Stimulated activated CD4-positive, alpha-beta T cell treated with anti-CD3 and anti-CD28 coated beads, Interleukin-1b, Interleukin-23, amount 100 ng/mL, for 1 hour (primary cell): ENCODE data around the gene ATXN1.
A peak's percentile ranks its signal among the peaks of the same experiment; 100 is the strongest.

ENCODE experiments used
- DNase-seq, 2 donors: peaks; one replicate each; pipeline ENCODE4 v3.0.0-alpha.2; 2020; ENCODE audit warnings: low read depth in 2 of 2

The ATXN1 gene

DNA sequence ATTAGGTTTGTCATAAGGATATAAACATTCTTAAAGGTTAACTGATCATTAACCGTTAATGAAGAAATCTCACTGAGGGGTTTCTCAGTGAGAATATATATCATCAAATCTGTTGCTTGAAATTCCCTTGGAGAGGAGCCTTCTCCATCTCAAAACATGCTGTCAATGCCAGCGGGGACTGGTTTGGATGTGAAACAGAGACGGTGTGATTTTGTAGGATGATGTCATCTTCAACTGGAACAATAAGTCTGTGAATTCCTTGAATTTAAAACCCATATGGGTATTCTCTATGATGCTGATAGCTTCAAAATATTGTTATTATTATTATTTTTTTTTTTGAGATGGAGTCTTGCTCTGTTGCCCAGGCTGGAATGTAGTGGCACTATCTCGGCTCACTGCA is 447.0 kb downstream of the ATXN1 start:
- no peak for DNase-seq

DNA sequence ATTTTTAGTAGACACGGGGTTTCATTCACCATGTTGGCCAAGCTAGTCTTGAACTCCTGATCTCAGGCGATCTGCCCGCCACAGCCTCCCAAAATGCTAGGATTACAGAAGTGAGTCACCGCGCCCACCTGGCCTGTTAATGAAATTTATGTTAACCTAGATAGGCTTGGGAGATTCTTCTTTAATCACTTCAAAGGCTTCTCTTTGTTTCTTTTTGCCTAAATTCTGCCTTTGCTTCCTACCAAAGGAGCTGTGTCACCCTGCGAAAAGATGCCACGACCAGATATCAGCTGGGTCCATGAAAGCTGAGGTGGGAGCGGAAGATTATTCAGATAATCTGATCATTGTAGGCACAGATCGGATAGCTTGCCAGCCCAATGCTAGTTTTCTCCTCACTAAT is 447.5 kb downstream of the ATXN1 start:
- DNase-seq, result no peak

DNA sequence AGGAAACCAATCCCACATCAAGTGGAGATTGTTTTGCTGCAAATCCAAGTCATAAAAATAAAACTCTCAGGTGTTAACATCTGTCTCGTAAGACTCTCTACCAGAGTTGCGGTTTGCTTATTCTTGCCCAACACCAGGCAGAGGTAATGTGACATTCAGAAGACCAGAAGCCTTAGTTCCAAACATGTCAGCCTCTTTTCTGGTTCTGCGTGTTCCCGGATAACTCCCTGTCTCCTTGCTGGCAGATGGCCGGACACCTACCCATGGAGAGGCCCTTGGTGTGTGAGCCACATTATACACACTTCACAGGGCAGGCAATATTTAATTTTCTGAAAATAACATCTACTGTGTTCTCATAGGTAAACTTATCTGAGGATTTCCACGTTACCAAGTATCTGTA is 449.5 kb downstream of the ATXN1 start:
- no peak for DNase-seq

DNA sequence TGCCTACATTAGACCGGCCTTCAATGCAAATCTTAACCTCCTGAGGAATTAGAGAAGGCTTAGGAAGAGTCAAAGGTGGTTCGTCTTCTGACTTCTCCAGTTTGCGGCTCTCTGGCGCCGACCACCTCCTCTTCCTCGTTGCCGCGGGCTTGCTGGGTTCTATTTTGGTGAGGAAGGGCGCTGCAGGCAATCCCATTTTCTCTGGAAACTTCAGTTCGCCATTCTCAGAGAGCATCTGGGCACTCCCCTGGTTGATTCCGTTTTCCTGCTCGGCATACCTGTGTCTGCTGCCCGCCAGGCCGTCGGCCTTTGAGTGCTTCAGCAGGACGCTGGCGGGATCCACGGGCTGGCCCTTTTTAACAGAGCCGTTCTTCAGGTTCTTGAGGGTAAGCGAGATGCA is 454.9 kb downstream of the ATXN1 start:
- DNase-seq, result no peak

DNA sequence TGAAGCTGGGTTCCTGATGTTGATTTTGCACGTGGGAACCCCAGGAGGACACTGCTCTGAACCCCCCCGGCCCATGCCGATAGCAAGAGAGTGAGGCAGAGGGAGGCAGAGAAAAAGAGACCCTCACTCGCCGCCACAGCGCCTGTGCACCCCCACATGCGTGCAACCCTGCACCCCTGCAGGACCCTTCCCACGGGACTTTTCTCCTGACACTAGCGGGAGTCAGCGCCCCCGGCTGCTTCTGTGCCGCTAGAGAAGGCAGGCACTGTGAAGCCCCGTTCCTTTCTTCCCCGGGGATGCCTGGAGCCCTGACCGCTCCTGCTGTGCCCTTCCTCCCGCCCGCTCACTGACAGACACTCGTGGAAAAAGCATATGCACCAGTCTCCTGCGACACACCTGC is 455.5 kb downstream of the ATXN1 start:
- no peak for DNase-seq

DNA sequence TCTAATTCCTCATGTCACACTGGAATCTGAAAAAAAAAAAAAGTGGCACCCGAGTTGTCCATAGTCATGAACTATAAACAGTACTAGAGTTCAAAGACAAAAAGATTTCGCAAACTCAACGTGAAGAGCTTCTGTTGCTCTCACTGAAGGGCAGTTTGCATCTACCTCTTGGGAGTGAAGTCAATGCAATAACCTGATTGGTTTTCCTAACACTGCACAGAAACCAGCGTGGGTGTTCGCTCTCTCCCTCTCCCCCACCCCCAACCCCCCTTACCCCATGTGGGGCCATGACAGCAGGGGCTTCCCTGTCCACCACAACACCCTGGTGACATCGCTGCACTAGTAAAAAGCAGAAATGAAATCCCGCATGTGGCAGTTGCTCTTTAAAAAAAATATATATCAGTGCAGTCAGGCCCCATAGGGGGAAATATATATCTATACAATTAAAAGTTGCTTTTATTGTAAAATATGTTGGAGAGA is 456.0 kb downstream of the ATXN1 start:
- DNase-seq, result no peak

DNA sequence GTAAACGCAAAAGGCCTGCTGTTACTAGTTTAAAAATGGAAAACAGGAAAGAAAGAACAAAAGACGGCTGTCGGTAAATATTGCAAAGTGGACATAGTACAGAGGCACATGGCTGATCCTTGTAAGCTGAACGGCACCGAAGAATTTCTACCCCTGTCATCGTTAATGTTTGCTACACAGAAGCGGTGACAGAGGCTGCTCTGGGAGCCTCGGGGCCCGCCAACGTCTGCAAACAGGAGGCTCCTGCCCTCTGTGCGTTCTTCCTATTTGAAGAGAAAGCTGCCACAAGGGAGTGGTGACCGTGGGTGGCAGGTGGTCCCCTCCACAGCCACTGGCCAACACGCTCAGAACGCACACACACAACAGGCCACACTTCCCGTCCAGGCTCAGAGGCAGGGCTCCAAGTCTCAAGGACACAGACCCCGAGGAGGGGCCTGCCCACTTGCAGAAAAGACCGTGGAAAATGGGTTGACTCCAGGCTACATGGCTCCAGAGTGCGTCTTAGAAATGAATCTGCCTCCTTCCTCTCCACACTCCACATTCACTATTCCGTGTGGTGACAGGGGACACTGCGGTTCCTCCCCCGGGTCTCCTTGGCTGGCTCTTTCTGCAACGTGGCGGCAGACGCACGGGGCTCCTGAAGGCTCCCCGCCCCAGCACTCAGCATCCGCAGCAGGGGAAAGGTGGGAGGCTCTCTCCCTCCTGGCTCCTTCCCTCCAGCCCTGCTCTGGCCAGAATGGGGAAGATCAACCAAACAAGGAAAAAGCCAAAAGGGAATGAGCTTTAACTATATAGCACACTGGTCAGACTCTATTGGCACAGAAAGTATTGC is 458.3 kb downstream of the ATXN1 start:
- no peak for DNase-seq

DNA sequence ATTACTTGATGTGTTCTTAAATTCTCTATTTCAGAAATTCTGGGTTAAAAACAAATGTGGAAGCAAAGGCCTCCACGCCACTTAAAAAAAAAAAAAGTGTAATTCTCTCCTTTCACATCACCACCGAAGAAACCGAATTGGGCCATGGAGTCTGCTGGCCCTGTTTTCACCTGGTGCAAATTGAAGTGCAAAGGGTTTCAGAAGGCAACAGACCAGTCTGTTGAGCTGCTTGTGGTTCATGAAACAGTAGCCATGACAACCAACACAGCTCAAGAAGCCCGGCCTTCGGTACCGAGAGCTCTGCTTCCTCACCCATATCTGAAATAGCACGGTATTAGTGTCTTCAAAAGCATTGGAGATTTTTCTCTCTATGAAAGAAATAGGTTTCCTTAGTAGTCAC is 459.7 kb downstream of the ATXN1 start:
- no peak for DNase-seq

DNA sequence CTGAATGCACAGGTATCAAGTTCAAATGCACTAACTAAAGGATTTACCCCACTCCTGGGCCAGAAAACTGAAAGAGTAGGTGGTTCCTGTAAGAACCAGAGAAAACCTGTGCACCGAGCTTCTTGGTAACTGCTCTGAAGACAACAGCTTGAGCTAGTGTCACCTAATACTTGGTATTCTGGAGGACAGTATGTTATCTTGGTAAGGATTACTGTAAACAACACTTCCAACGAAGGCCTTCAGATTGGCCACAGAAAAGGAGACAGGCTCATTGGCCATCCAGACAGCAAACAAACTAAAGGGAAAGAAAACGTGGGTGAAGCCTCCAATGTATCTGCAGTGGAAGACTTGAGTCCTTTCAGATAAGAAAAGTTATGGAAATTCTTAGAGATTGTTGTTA is 461.4 kb downstream of the ATXN1 start:
- no peak for DNase-seq

DNA sequence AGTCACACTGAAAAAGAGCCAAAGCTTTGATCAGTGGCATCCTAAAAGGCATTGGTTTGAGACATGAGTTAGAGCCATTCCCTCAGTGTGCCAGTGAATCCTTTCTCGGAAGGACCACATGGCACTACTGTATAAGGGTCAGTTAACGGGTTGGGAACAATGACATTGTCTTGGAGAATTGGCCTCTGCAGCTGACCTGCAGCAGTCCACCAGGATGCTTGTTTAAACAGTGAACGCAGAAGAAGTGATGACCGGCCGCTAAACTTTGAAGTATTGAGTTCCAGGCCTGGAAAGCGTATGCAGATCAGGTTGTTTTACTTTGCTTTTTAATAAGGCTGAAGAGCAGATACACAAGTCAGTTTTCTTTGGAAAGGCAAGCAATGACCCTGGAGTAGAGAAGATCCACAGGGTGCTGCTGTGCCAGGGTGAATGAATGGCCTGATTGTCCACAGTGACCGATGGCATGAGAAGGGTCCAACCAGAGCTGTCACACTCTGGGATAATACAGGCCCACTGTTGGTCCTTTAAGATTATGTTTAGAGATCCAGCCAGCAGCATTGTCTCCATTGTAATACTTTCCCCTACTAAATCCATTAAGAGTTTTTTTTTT is 465.1 kb downstream of the ATXN1 start:
- no peak for DNase-seq

DNA sequence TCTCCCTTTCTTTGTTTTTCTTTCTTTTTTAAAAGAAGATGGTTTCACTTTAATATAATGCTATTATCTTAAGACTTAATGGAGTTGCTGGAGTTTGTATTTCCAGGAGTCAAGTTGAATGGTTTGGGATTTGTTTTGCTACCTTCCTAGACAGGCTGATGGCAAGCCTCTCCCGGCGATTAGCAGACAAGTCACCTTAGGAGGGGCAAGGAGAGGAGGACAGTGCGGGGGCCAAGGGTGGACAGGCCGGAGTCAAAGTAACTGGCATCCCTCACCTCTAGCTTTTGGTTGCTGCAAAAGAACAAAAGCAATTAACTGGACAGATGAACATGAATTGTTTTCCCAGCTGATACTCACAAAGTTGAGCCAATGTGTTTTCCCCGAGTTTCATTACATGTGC is 465.8 kb downstream of the ATXN1 start:
- DNase-seq, result no peak

DNA sequence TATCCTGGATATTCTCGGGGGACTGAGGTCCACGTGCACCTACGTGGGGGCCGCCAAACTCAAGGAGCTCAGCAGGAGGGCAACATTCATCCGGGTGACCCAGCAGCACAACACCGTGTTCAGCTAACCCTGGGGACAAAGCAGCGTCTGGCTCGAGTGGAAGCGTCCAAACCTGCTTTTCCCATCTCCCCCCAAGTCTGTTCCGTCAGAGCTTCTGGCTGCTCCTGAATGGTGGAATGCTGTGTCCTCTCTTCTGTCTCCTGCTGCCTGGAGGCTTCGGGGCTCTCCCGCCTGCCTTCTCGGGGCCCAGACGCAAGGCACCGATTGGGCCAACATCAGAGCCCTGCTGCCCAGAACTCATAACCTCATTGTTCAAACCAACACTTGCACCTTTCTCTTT is 466.2 kb downstream of the ATXN1 start:
- DNase-seq, result no peak

DNA sequence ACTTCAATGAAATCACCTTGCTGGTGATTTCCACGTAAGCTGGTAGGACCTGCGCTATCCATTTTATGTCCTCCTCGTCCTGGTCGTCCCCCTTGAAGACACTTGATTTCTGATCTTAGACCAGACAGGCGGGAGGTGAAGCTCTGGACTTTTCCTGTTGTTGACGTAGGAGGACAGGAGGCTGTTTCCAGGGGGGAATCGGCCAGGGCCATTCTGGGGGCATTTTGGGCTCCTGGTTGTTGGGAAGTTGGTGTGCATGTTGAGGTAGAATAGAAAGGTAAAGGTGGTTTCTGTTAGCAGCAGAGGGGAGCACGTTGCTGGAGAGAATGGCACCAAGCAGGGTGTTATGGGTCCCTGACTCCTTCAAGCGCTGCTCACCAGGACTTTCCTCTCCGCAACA is 466.9 kb downstream of the ATXN1 start:
- no peak for DNase-seq

DNA sequence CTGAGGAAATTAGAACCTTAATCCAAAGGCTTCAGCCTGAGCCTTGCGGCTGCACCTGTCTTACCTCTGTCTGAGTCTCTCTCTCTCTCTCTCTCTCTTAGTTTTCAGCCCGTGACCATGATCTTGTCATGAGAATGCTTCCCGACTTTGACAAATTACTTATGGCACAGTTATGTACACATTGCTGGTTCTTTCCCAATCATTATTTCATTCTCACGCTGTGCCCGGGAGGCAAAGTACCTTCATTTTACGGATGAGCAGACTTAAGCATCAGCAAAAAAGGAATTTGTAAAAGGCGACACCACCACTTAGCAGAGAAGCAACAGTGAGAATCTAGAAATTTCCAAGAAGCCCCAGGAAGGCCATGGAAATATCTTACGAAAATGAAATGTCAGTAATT is 468.3 kb downstream of the ATXN1 start:
- no peak for DNase-seq

DNA sequence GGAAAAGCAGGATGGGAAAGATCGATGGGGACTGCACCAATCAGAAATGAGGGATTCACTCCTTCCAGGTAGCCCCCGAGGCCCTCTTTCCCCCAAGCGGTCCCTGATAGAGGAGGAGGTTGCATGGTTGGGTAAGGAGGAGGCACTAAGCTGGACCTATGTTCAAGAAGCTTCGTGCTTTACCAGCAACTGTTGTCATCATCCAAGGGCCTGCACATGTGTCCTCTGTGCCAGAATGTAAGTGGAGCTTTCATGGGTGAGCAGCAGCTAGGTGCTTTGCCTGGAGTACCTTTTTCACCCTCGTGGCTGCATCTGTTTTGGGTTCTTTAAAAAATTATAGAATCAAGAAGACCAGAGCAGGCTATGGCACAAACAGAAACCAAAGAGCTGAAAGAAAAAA is 468.8 kb downstream of the ATXN1 start:
- DNase-seq, result no peak

DNA sequence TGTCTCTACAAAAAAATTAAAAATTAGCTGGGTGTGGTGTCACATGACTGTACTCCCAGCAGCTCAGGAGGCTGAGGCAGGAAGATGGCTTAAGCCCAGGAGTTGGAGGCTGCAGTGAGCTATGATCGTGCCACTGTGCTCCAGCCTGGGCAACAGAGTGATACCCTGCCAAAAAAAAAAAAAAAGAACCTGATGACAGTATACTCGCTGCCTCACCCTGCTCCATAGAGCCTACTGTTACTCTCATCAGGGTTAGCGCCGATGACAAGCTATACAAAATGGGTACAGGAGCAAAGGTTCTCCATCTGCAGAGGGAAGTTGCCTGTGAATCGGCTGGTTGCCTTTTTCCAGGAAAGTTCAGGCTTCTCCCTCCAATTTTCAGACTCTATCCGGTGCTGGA is 469.5 kb downstream of the ATXN1 start:
- no peak for DNase-seq

DNA sequence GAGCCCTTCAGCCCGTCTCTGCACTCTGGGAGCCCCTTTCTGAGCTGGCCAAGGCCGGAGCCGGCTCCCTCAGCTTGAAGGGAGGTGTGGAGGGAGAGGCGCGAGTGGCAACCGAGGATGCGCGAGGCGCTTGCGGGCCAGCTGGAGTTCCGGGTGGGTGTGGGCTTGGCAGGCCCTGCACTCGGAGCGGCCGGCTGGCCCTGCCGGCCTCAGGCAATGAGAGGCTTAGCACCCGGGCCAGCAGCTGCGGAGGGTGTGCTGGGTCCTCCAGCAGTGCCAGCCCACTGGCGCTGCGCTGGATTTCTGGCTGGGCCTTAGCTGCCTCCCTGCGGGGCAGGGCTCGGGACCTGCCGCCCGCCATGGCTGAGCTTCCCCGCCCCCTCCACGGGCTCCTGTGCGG is 473.1 kb downstream of the ATXN1 start:
- no peak for DNase-seq

DNA sequence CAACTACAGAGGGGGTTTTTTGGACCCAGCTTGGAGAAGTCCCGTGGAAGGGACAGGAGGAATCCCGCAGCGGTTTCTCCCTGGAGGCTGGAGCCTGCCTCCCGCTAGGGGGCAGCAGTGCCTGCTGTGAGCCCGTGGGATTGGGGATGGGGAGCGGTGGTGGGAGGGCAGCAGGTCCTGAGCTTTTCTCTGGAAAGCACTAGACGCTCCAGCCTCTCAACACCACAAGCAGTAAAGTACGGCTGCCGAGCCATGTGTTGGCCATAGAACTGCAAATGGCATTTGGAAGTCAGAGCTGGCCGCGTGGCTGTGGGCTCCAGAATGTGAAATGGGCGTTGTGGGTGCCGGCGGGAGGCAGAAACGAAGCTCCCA is 475.1 kb downstream of the ATXN1 start:
- peak in 1 of 2 donors; percentile 3 for DNase-seq

DNA sequence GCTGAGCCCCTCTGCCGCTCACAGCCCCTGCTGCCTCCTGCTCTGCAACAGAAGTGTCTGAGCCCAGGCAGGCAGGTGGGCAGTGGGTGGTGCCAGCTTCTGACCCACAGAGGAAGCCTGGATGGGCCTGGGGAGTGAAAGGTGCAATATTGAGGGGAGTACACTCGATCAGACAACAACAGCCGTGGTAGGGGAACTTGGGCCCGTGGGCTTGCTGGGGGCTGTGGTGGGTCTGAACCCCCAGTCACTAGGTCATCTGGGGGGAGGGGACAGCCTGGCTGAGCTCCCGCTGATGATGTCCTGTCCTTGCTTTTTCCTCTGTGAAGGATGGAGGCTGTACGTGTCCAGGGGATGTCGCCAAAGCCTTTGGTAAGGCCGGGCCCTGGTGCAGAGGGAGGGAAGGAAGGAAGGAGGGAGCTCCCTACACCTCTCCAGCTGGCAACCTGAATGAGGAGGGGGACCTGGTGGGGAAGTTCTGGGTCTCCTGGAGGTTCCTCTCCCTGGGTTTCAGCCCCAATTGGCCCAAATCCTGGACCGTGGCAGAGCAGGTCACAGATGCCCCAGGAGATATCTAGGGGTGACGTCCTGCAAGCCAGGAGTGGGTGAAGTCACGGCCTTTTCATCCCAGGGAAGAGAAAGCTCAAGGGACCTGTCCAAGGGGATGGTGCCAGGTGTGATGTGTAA is 475.7 kb downstream of the ATXN1 start:
- DNase-seq, result no peak

DNA sequence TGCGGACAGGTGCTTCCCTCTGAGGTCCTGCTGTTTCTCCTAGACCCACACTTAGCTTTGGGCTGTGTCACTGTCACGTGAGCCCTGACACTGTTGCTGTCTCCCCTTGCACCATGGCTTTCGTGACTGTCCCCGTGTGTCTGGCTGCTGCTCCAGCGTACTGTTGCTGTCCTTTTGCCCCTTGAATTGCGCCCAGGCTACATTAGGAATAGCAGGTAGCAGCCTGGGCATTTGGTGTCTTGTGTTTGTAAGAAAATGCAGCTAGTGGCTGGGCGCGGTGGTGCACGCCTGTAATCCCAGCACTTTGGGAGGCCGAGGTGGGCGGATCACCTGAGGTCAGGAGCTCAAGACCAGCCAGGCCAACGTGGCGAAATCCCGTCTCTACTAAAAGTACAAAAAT is 476.8 kb downstream of the ATXN1 start:
- no peak for DNase-seq

DNA sequence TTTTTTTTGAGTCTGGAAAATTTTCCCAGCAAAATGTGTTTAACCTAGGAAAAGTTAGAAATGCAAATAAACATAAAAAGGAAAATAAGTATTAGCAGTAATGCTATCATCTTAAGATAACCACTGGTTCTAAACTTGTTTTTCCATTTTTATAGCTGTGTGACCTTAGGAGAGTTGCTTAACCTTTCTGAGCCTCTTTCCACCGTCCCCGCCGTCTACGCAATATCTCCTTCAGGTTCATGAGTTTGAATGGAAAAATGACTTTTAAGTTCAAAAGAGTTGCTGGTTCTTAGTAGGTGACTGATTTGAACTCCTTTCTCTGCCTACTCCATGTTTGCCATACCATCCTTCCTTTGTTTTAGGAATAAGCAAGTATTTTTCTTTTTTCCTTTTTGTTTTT is 478.9 kb downstream of the ATXN1 start:
- no peak for DNase-seq

DNA sequence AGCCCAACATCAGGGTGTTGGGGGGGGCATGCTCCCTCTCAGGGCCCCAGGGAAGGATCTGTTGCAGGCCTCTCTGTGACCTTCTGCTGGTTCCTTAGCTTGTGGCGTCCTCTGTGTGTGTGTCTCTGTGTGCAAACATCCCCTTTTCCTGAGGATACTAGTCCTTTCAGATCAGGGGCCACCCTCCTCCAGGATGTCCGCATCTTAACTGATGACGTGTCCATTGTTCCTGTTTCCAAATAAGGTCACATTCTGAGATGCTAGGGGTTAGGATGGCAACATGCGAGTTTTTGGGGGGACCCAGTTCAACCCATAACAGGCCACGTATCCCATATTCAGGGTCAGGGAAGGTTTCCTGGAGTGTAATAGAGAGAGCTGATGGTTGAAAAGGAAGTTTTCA is 482.0 kb downstream of the ATXN1 start:
- no peak for DNase-seq

DNA sequence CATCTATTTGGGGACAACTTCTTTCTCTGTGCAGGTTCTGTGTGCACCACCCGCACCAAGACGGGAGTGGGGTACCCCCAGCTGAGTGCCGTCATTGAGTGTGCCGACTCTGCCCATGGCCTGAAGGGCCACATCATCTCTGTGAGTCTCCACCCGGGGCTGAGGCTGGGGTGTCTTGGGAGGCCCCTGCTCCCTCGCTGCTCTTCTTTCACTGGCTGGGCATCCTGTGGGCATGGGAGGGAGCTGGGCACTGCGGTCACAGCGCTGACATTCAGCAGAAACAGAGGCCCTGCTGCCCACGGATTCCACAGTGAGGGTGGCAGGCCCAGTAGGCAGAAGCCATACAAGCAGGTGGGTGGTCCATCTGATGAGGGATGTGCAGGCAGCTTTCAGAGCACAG is 482.5 kb downstream of the ATXN1 start:
- DNase-seq, result no peak
